Parathyroid adenoma (tissue), 2 donors: Measurements from ENCODE around the gene HTR3B.

ENCODE experiments used
- H2AFZ ChIP-seq: fragments of 300-600 bp; sonication (generic); one replicate; pipeline ENCODE4 v1.7.0; 2017; ENCODE audit warnings: antibody characterized with exemption, mild to moderate bottlenecking
- H3K27ac ChIP-seq: fragments of 300-600 bp; sonication (generic); one replicate; pipeline ENCODE4 v1.7.0; 2017
- H3K27me3 ChIP-seq: fragments of 300-600 bp; sonication (generic); one replicate; pipeline ENCODE4 v1.7.0; 2017; ENCODE audit warnings: low read length; ENCODE audit not compliant: control insufficient read depth, insufficient read depth
- H3K36me3 ChIP-seq: fragments of 300-600 bp; sonication (generic); one replicate; pipeline ENCODE4 v1.7.0; 2017; ENCODE audit warnings: low read length; ENCODE audit not compliant: control insufficient read depth, insufficient read depth
- H3K4me1 ChIP-seq: fragments of 300-600 bp; sonication (generic); one replicate; pipeline ENCODE4 v1.7.0; 2017; ENCODE audit warnings: control low read depth
- H3K4me2 ChIP-seq: fragments of 300-600 bp; sonication (generic); one replicate; pipeline ENCODE4 v1.7.0; 2017; ENCODE audit warnings: low read length
- H3K4me3 ChIP-seq: fragments of 300-600 bp; sonication (generic); one replicate; pipeline ENCODE4 v1.7.0; 2017; ENCODE audit warnings: low read depth, low read length
- H3K79me2 ChIP-seq: fragments of 300-600 bp; sonication (generic); one replicate; pipeline ENCODE4 v1.7.0; 2017; ENCODE audit warnings: control low read depth
- H3K9ac ChIP-seq: fragments of 300-600 bp; sonication (generic); one replicate; pipeline ENCODE4 v1.7.0; 2017; ENCODE audit warnings: mild to moderate bottlenecking
- H3K9me3 ChIP-seq: fragments of 300-600 bp; sonication (generic); one replicate; pipeline ENCODE4 v1.7.0; 2017; ENCODE audit warnings: low read length; ENCODE audit not compliant: control insufficient read depth
- CTCF ChIP-seq: fragments of 300-600 bp; sonication (generic); IDR thresholded peaks from one replicate; pipeline ENCODE4 v1.7.0; 2017; ENCODE audit warnings: antibody characterized with exemption, mild to moderate bottlenecking
- donor health status: primary hyperparathyroidism.

HTR3B gene

GRCh38 chr11:113954235-113954634 is 49.6 kb downstream of the HTR3B start:
- no peaks in the 10 kb centered on the region for H3K4me1 ChIP-seq
- H2AFZ ChIP-seq = no peak overlapping the region
- no peak for TF ChIP-seq CTCF
- H3K27ac ChIP-seq = no peak overlapping the region
- H3K36me3 ChIP-seq = no peaks in the 10 kb centered on the region
- no peaks in the 10 kb centered on the region for H3K27me3 ChIP-seq
- no peaks in the 10 kb centered on the region for H3K9me3 ChIP-seq
- no peak overlapping the region for H3K9ac ChIP-seq
- no peak overlapping the region for H3K4me3 ChIP-seq
- no peaks in the 10 kb centered on the region for H3K79me2 ChIP-seq
- H3K4me2 ChIP-seq = no peak overlapping the region

GRCh38 chr11:113956986-113957385 is 52.4 kb downstream of the HTR3B start:
- Histone ChIP-seq H3K4me1 (no peaks in the 10 kb centered on the region), H3K36me3 (no peaks in the 10 kb centered on the region), H3K79me2 (no peaks in the 10 kb centered on the region), H2AFZ (no peak overlapping the region), H3K27ac (no peak overlapping the region), H3K27me3 (no peaks in the 10 kb centered on the region), H3K4me3 (no peak overlapping the region), H3K4me2 (no peak overlapping the region), H3K9ac (no peak overlapping the region), H3K9me3 (no peaks in the 10 kb centered on the region)
- no peak for TF ChIP-seq CTCF

GRCh38 chr11:113960702-113961330 is 56.2 kb downstream of the HTR3B start:
- Histone ChIP-seq H3K4me2 (no peak overlapping the region), H2AFZ (no peak overlapping the region), H3K4me3 (no peak overlapping the region), H3K4me1 (no peaks in the 10 kb centered on the region), H3K27ac (no peak overlapping the region), H3K36me3 (no peaks in the 10 kb centered on the region), H3K9ac (no peak overlapping the region), H3K27me3 (no peaks in the 10 kb centered on the region), H3K9me3 (no peaks in the 10 kb centered on the region), H3K79me2 (no peaks in the 10 kb centered on the region)
- TF ChIP-seq CTCF = no peak

GRCh38 chr11:113967361-113967760 is 62.8 kb downstream of the HTR3B start:
- Histone ChIP-seq H3K27ac (no peak overlapping the region), H3K9ac (no peak overlapping the region), H3K27me3 (no peaks in the 10 kb centered on the region), H2AFZ (no peak overlapping the region), H3K4me1 (no peaks in the 10 kb centered on the region), H3K4me3 (no peak overlapping the region), H3K36me3 (no peaks in the 10 kb centered on the region), H3K9me3 (no peaks in the 10 kb centered on the region), H3K79me2 (no peaks in the 10 kb centered on the region), H3K4me2 (no peak overlapping the region)
- no peak for TF ChIP-seq CTCF

- Histone ChIP-seq H3K4me3 (no peak overlapping the region), H3K36me3 (no peaks in the 10 kb centered on the region), H2AFZ (no peak overlapping the region), H3K79me2 (no peaks in the 10 kb centered on the region), H3K9ac (no peak overlapping the region), H3K27ac (no peak overlapping the region), H3K4me1 (no peaks in the 10 kb centered on the region), H3K9me3 (no peaks in the 10 kb centered on the region), H3K27me3 (no peaks in the 10 kb centered on the region), H3K4me2 (no peak overlapping the region)
- TF ChIP-seq CTCF = no peak
Observed at GRCh38 chr11:113971506-113972195, 67.1 kb downstream of the HTR3B start.
